Kidney epithelial cell (primary cell): Measurements from ENCODE around the gene SDCBP2. TPM values are rescaled to one million over a fixed set of nuclear protein-coding genes. Genes with fewer than 3 reads are reported as not detected.

Experiments
- DNase-seq: peaks from one replicate; pipeline ENCODE4 v3.0.0-alpha.2; 2010; ENCODE audit warnings: low read depth
- H3K27me3 ChIP-seq: 2 replicates; pipeline ENCODE4 v1.6.0; 2011; ENCODE audit warnings: low read length; ENCODE audit not compliant: control insufficient read depth, insufficient read depth
- H3K36me3 ChIP-seq: 2 replicates; pipeline ENCODE4 v1.5.1; 2011; ENCODE audit warnings: low read length; ENCODE audit not compliant: control insufficient read depth, insufficient read depth
- H3K4me3 ChIP-seq: 2 replicates; pipeline ENCODE4 v1.5.1; 2011; ENCODE audit warnings: low read depth, mild to moderate bottlenecking, control low read depth, low read length
- total RNA-seq: library from RNA; depleted of rRNA; stranded (reverse); fragments of >200 nt; gene quantifications from 2 replicates; pipeline ENCODE4 v1.2.3, GENCODE V29; 2015
- TF ChIP-seq, protein P1 (sequence below): IDR thresholded peaks from 2 replicates; pipeline ENCODE4 v1.5.1; 2011; ENCODE audit warnings: mild to moderate bottlenecking, moderate library complexity, low read length, control low read depth, inconsistent platforms; ENCODE audit not compliant: insufficient read depth, poor library complexity, severe bottlenecking

The SDCBP2 gene
- total RNA-seq, 1 donor from 2014 or later: 6.1 TPM

DNA sequence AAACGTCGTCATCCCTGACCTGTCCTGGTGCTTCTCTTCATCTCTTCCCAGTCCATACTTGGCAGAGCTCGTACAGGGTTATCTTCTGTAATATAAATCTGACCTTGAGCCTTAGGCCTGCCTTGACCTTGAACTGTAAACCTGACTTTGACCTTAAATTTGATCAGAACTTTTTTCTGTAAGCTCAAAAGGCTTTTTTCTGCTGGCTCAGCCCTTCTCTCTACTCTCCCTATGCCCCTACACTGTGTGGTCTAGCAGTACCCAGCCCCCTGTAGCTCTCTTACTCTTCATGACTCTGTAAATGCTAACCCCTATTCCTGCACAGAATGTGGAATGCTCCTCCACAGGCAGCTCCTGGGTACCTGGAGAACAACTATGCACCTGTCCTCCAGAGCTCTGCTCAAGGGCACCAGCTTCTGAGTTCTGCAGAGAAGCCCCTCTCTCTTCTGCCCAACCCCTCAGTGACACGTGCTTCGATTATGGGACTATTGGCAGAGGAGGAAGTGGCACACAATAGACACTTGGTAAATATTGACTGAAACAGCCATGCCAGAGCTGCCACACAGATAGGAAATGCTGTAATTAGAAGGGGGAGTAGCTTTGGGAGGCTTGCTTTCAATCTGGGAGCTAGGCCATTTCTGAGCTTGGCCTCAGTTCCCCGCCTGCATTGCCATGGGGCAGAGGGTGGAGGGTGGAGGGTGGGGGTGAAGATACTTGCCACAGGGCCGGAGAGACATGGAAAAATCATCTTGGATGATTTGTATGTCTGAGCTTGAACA lies 47.5 kb downstream of the SDCBP2 start:
- H3K36me3 ChIP-seq: no peaks in the 10 kb centered on the region
- DNase-seq: no peak
- no peak overlapping the region for H3K4me3 ChIP-seq
- H3K27me3 ChIP-seq: no peaks in the 10 kb centered on the region
- TF ChIP-seq, protein P1, sequence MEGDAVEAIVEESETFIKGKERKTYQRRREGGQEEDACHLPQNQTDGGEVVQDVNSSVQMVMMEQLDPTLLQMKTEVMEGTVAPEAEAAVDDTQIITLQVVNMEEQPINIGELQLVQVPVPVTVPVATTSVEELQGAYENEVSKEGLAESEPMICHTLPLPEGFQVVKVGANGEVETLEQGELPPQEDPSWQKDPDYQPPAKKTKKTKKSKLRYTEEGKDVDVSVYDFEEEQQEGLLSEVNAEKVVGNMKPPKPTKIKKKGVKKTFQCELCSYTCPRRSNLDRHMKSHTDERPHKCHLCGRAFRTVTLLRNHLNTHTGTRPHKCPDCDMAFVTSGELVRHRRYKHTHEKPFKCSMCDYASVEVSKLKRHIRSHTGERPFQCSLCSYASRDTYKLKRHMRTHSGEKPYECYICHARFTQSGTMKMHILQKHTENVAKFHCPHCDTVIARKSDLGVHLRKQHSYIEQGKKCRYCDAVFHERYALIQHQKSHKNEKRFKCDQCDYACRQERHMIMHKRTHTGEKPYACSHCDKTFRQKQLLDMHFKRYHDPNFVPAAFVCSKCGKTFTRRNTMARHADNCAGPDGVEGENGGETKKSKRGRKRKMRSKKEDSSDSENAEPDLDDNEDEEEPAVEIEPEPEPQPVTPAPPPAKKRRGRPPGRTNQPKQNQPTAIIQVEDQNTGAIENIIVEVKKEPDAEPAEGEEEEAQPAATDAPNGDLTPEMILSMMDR: no peak

DNA sequence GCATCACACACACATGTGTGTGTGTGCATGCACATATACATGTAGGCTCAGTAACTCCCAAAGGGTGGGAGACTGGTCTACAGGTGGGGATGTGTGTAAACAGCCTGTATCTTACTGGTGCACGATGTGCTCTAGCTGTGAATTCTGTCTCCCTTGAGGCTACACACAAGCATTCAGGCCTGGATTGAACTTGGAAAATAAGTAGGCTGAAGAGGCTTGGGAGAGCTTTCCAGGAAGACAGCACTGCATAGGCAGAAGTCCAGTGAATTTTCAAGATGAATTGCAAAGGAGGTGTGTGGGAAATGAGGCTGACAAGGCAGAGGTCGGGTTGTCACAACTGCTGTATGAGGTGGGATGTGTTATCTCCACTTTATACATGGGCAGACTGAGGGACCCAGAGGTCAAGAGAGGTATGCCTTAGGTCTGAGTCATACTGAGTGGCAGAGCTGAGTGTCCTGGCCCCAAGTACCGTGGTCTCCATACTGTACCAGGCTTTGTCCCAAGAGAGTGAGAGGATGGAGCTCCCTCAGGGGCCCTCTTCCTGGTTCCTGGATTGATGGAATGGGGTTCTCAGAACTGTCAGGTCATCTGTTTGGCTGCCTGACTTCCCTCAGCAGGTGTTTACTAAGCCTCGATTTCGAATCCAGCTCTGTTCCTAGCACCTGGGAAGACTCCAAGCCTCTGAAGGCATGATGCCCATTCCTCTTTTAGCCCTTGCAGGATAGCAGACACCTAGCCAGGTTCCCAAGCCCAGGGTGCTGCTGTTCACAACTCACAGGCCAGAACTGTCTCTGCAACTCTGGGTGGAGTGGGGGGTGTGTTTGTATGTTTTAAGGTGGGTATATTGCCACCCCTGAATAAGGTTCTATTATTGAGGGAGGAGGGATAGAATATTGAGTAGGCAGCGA lies 48.5 kb downstream of the SDCBP2 start:
- Histone ChIP-seq H3K36me3 (no peaks in the 10 kb centered on the region), H3K27me3 (no peaks in the 10 kb centered on the region), H3K4me3 (no peak overlapping the region)
- no peak for DNase-seq
- TF ChIP-seq, protein P1: no peak

DNA sequence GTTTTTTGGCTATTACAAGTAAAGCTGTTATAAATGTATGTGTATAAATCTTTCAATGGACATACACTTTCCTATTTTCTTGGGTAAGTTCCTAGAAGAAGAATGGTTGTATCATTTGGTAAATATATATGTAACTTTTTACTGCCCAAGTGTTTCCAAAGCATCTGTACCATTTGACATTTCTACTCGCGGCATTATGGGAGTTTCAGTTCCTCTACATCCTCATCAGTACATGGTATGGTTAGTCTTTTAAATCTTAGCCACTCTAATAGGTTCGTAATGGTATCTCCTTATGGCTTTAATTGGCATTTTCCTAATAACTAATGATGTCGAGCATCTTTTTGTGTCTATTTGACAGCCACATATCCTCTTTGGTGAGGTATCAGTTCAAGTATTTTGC lies 49.9 kb downstream of the SDCBP2 start:
- no peak overlapping the region for H3K4me3 ChIP-seq
- TF ChIP-seq, protein P1: no peak
- H3K36me3 ChIP-seq: no peaks in the 10 kb centered on the region
- no peak for DNase-seq
- H3K27me3 ChIP-seq: no peaks in the 10 kb centered on the region

DNA sequence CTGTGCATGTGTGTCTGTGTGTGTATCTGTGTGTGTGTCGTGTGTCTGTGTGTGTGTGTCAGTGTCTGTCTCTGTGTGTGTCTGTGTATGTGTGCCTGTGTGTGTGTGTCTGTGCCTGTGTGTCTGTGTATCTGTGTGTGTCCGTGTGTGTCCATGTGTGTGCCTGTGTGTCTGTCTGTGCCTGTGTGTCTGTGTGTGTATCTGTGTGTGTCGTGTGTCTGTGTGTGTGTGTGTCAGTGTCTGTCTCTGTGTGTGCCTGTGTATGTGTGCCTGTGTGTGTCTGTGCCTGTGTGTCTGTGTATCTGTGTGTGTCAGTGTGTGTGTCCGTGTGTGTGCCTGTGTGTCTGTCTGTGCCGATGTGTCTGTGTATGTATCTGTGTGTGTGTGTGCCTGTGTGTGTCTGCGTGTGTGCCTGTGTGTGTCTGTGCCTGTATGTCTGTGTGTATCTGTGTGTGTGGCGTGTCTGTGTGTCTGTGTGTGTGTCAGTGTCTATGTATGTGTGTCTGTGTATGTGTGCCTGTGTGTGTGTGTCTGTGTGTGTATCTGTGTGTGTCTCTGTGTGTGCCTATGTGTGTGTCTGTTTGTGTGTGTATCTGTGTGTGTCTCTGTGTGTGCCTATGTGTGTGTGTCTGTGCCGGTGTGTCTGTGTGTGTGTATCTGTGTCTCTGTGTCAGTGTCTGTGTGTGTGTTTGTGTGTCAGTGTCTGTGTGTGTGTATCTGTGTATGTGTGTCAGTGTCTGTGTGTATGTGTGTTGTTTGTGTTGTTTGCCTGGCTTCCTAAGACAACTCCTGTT lies 51.2 kb downstream of the SDCBP2 start:
- no peaks in the 10 kb centered on the region for H3K36me3 ChIP-seq
- no peaks in the 10 kb centered on the region for H3K27me3 ChIP-seq
- no peak for DNase-seq
- no peak overlapping the region for H3K4me3 ChIP-seq
- TF ChIP-seq, protein P1: no peak

DNA sequence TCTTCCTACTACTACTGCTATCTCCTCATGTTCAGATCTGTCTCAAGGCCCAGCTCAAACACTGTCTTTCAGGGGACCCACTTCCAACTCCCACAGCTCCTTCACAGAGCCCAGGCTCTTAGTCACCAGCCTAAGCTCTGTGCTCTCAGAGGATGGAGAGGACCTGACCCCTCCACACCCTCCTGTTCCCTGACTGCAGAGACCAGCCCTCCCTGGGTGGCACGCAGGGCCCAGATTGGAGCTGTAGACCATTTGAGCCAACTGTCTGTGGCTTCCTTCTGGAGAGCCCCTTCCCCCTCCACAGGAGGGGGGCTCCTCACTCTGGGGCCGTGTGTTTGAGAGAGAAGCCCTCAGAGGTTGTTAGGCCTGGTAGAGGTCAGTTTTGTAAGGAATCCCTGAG lies 53.0 kb downstream of the SDCBP2 start:
- H3K36me3 ChIP-seq: no peaks in the 10 kb centered on the region
- H3K27me3 ChIP-seq: no peaks in the 10 kb centered on the region
- TF ChIP-seq, protein P1: no peak
- H3K4me3 ChIP-seq: no peak overlapping the region
- DNase-seq: no peak
